Activated T-cell treated with anti-CD3 and anti-CD28 coated beads, Interleukin-2, amount 50 U/mL, for 4 hours (primary cell): ENCODE results near the gene AGL. TPM values are rescaled to one million over a fixed set of nuclear protein-coding genes. Genes with fewer than 3 reads are reported as not detected.

Experiments
- ATAC-seq, 2 donors: fragments of 200-7000 bp; cut with Tn5 transposase; one replicate each; pipeline ENCODE4 v1.10.0; 2021
- DNase-seq: peaks from one replicate; pipeline ENCODE4 v3.0.0-alpha.2; 2020
- H3K27me3 Mint-ChIP-seq: one replicate; pipeline ENCODE4 v1.8.0; 2021; ENCODE audit warnings: low read depth, mixed read lengths
- H3K36me3 Mint-ChIP-seq: one replicate; pipeline ENCODE4 v1.8.0; 2022; ENCODE audit warnings: mixed read lengths; ENCODE audit not compliant: insufficient read depth
- H3K4me1 Mint-ChIP-seq: one replicate; pipeline ENCODE4 v1.8.0; 2021; ENCODE audit warnings: low read depth, mixed read lengths
- H3K4me3 Mint-ChIP-seq: one replicate; pipeline ENCODE4 v1.8.0; 2021; ENCODE audit warnings: mild to moderate bottlenecking, moderate library complexity, mixed read lengths
- H3K9me3 Mint-ChIP-seq: one replicate; pipeline ENCODE4 v1.8.0; 2021; ENCODE audit warnings: mixed read lengths
- total RNA-seq, 3 donors: library from RNA; stranded (reverse); gene quantifications; one replicate each; pipeline ENCODE4 v1.2.1, GENCODE V29; 2021

Gene AGL
- 10 to 100 TPM; 13.8 to 16.1 (median 14.8) TPM for total RNA-seq

DNA sequence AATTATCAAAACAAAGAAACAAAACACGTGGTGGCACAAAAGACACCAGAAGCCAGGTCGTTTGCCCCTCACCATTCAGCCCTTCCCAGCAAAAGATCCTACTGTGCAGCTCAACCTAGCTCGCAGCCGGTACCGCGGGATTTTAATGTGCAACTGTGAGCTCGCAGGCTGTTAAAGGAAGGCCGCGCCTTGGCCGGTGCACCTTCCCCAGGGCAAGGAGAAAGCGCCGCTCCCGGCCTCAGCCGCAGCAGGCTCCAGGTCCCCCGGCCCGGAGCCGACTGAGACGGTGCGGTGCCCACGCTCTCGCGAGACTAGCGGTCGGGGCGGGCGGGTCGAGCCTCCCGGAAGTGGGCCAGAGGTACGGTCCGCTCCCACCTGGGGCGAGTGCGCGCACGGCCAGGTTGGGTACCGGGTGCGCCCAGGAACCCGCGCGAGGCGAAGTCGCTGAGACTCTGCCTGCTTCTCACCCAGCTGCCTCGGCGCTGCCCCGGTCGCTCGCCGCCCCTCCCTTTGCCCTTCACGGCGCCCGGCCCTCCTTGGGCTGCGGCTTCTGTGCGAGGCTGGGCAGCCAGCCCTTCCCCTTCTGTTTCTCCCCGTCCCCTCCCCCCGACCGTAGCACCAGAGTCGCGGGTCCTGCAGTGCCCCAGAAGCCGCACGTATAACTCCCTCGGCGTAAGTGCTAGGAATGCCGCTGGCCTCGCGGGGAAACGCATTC lies at the start of gene AGL:
Gene AGL, plus strand, starts transcription at position 618 of the 715 bp plus-strand sequence. CDS start 682 bp downstream, outside the sequence.
- DNase-seq (peak; percentile 83), ATAC-seq (peak; percentile 97 to 99)
- no peaks in the 10 kb centered on the region for H3K9me3 Mint-ChIP-seq
- no peaks in the 10 kb centered on the region for H3K27me3 Mint-ChIP-seq
- H3K4me3 Mint-ChIP-seq = peak within 1 kb of the TSS; percentile 97
- peaks cover 23% of the 10 kb centered on the region for H3K4me1 Mint-ChIP-seq
- peaks cover 16% of the 10 kb centered on the region for H3K36me3 Mint-ChIP-seq

DNA sequence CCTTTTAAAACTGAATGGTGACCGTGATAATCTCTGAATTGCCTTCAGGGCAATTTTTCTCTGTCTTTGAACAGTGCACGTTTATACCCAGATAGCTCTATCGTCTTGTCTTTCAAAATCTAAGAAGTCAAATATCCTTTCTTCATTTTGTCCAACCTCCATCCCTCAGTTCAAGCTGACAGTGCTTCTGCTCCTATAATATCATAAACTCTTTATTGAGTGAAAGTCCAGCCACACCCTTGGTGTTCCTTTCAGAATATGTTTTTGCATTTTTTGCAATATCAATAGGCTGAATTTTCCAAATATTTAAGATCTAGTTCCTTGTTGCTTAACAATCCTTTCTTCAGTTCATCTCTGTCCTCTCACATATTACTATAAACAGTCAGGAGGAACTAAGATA lies 48.6 kb upstream of the AGL start:
- ATAC-seq (no peak), DNase-seq (no peak)
- H3K9me3 Mint-ChIP-seq = no peaks in the 10 kb centered on the region
- H3K4me3 Mint-ChIP-seq = no peak overlapping the region
- peaks cover 2% of the 10 kb centered on the region for H3K36me3 Mint-ChIP-seq
- no peaks in the 10 kb centered on the region for H3K4me1 Mint-ChIP-seq
- H3K27me3 Mint-ChIP-seq = peaks cover 14% of the 10 kb centered on the region

DNA sequence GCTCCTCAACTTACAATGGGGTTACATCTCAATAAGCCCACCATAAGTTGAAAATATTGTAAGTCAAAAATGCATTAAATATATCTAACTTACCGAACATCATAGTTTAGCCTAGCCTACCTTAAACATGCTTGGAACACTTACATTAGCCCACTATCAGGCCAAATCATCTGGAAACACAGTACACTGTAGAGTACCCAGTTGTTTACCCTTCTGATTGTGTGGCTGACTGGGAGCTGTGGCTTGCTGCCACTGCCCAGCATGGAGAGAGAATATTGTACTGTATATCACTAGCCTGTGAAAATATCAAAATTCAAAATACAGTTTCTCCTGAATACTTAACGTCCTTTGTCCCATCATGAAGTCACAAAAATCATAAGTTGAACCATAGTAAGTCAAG lies 43.3 kb upstream of the AGL start:
- Mint-ChIP-seq H3K36me3 (no peaks in the 10 kb centered on the region), H3K4me1 (peaks cover 5% of the 10 kb centered on the region), H3K9me3 (no peaks in the 10 kb centered on the region), H3K27me3 (peaks cover 7% of the 10 kb centered on the region), H3K4me3 (no peak overlapping the region)
- ATAC-seq (no peak), DNase-seq (no peak)

DNA sequence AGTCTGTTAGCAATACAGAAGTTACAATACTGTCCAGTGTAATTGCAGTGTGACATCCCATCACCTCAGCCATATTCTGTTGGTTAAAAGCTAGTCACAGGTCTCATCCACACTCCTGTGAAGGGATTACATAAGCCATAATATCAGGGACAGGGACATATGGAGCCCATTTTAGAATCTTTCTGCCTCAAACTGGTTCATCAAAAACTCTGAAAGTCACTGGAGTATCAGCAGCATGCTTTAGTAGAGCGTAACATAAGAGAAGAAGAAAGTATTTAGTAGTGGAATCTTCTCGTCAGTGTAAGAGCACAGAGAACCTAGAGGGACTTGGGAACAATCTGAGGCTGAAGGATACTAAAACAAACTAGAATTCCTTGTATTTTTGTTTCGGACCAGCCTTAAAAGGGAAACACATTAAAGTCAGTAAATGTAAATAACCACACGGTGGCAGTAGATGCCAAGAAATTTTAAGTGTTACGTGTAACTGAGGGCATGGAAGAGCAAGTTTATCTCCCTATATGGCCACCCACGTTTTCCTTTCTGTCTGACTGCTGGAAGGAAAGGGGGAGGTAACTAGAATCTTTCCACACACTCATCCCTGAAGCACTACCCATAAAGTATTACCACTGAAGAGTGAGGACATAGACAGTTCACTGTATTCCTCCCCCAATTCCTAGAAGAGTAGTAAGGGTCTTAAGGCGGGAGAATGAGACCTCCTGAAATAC lies 41.6 kb upstream of the AGL start:
- no peaks in the 10 kb centered on the region for H3K36me3 Mint-ChIP-seq
- ATAC-seq (peak; percentile 77 to 88), DNase-seq (no peak)
- peaks cover 5% of the 10 kb centered on the region for H3K4me1 Mint-ChIP-seq
- H3K4me3 Mint-ChIP-seq = no peak overlapping the region
- no peaks in the 10 kb centered on the region for H3K9me3 Mint-ChIP-seq
- H3K27me3 Mint-ChIP-seq = peaks cover 14% of the 10 kb centered on the region

DNA sequence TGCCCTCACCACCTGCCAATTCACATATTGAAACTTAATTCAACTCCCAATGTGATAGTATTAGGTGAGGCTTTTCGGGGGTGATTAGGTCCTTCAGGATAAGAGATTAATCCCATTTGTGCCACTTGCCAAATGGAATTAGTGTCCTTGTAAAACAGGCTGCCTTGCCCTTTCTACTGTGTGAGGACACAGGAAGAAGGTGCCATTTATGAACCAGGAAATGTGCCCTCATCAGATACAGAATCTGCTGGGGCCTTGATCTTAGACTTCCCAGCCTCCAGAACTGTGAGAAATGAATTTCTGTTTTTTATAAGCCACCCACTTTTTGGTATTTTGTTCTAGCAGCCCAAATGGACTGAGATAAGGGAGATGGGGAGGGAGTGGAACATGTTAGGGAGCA lies 39.1 kb upstream of the AGL start:
- Mint-ChIP-seq H3K36me3 (no peaks in the 10 kb centered on the region), H3K4me3 (no peak overlapping the region), H3K4me1 (peaks cover 5% of the 10 kb centered on the region), H3K9me3 (no peaks in the 10 kb centered on the region), H3K27me3 (peaks cover 10% of the 10 kb centered on the region)
- DNase-seq (no peak), ATAC-seq (no peak)

DNA sequence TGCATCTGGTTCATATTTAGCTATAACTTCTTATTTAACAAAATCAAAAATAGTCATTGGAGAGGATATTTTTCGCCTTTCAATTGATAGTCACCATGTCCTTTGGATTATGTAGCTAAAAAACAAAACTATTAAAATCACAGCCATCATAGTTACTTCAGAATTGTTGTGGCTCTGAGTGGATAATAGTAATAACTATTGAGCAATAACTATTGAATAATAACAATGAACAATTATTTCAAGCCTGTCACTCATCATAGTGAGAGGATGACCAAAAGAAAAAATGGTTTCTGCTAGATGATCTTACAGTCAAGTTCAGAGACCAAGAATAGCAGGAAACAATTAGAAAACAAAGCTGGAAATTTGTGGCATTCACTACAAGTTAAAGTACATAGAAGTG lies 38.4 kb upstream of the AGL start:
- Mint-ChIP-seq H3K9me3 (no peaks in the 10 kb centered on the region), H3K4me1 (peaks cover 5% of the 10 kb centered on the region), H3K36me3 (no peaks in the 10 kb centered on the region), H3K27me3 (peaks cover 10% of the 10 kb centered on the region), H3K4me3 (no peak overlapping the region)
- no peak for ATAC-seq
- DNase-seq = no peak

DNA sequence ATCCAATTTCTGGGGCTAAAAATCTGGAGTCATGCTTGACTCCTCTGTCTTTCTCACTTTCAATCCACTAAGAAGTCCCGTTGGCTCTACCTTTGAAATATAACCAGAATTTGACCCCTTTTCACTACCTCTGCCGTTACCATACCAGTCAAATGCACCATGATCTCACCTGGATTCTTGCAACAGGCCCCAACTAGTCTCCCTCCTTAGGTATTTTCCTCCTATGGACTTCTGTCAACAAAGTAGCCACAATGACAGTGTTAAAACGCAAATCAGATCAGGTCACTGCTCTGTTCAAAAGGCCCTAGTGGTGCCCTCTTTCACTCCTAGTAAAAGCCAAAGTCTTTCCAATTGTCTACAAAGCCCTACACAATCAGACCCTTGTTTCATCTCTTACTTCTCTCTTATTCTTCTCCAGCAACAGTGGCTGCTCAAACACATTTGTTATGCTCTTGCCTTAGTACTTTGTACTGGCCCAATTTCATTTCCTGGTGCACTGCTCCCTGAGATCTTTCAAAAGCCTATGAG lies 35.7 kb upstream of the AGL start:
- Mint-ChIP-seq H3K4me1 (no peaks in the 10 kb centered on the region), H3K9me3 (no peaks in the 10 kb centered on the region), H3K36me3 (no peaks in the 10 kb centered on the region), H3K4me3 (no peak overlapping the region), H3K27me3 (peaks cover 7% of the 10 kb centered on the region)
- ATAC-seq (no peak), DNase-seq (no peak)

DNA sequence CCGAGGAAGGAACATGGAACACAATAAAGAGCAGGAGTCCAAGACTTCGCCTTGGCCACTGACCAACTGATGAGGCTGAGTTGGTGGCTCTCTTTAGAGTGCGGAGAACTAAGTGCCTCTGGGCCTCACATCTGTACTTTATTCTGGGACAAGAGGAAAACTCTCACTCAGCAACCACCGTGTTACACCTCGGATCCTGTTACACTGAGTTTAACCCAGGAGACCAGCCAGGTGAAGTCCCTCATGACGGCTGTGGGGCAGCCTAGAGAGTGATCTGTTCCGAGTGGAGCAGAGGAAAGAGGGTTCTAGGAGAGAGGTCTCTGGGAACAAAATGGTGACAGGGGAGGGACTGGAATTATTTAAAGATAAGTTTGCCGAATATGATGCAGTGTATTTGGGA lies 33.5 kb upstream of the AGL start:
- Mint-ChIP-seq H3K27me3 (peaks cover 7% of the 10 kb centered on the region), H3K9me3 (no peaks in the 10 kb centered on the region), H3K4me3 (no peak overlapping the region), H3K36me3 (no peaks in the 10 kb centered on the region), H3K4me1 (peaks cover 11% of the 10 kb centered on the region)
- ATAC-seq = no peak
- no peak for DNase-seq

DNA sequence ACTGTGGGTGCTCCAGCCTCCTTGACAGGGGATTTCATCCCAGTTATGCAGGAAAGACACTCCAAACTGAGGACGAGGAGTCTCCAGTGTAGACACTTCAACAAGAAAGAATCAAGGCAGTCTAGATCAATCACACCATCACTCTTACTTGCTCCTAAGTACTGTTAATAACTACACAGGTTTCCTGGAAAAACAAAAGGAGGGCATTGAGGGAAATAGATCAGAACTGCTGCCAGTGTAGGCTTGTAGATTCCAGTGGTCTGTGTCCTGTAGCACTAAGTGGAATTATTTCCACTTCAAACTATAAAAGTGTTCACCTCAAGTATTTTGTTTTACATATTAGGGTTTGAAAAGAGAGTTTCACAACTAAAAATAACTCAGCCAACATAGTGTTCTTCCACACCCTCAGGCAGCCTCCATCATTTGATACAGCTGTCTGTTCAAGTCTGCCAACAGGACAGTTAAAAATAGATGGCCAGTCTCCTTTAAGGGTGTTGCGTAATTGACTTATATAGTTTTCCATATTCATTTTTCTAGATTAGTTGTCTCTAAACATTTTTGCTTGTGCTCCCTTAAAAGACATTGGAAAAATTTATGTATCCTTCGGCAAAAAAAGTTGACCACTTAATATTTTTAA lies 32.0 kb upstream of the AGL start:
- no peaks in the 10 kb centered on the region for H3K36me3 Mint-ChIP-seq
- DNase-seq (no peak), ATAC-seq (no peak)
- no peaks in the 10 kb centered on the region for H3K9me3 Mint-ChIP-seq
- peaks cover 15% of the 10 kb centered on the region for H3K4me1 Mint-ChIP-seq
- H3K4me3 Mint-ChIP-seq = no peak overlapping the region
- H3K27me3 Mint-ChIP-seq = peaks cover 1% of the 10 kb centered on the region

DNA sequence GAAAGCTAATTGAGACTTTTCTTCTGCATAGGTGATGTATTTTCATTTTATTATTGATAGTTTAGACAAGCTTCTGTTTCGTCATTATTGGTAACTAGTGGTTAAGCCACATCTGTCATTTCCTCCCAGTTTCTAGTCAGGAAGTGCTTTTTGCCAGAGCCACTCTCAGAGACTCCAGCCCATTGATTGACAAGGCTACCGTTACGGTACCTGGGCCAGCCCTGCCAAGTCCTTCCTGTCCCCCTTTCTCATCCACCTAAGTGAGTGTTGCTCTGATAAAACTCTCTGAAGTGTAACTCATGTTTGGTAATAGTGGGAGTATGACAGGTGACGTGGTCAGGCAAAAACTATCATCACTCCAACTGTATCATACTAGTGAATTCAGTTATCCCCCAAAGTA lies 29.6 kb upstream of the AGL start:
- Mint-ChIP-seq H3K36me3 (peaks cover 2% of the 10 kb centered on the region), H3K4me3 (no peak overlapping the region), H3K4me1 (peaks cover 15% of the 10 kb centered on the region), H3K27me3 (peaks cover 3% of the 10 kb centered on the region), H3K9me3 (peaks cover 4% of the 10 kb centered on the region)
- DNase-seq (no peak), ATAC-seq (peak; percentile 86 to 94)

DNA sequence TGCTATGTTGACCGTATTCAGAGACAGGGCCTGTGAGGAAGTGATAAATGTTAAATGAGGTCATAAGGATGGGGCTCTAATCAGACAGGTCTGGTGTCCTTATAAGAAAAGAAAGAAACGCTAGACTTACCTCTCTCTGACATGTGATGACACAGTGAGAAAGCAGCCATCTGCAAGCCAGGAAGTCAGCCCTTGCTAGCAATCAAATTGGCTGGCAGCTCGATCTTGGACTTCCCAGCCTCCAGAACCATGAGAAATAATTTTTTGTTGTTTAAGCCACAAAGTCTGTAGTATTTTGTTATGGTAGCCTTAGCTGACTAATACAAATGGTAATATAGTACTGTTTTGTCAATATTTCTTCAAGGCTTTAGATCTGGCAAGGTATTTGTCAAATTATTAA lies 25.1 kb upstream of the AGL start:
- H3K36me3 Mint-ChIP-seq = peaks cover 2% of the 10 kb centered on the region
- peaks cover 3% of the 10 kb centered on the region for H3K27me3 Mint-ChIP-seq
- H3K4me3 Mint-ChIP-seq = no peak overlapping the region
- H3K4me1 Mint-ChIP-seq = peaks cover 10% of the 10 kb centered on the region
- no peak for DNase-seq
- ATAC-seq = no peak
- peaks cover 4% of the 10 kb centered on the region for H3K9me3 Mint-ChIP-seq

DNA sequence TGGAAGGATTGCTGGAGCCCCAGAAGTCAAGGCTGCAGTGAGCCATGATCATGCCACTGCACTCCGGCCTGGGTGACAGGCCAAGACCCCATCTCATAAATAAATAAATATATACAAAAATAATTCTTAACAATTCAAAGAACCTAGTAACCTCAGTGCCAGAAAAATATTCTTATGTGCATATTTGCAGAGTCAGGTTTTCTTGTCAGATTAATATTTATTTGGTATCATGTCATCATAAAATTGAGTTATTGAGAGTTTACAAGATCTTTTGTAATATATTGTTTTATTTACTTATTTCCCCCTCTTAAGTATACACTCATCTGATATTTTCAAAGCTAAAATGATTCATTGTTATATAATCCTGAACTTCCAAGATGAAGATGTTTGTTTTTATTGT lies 24.5 kb upstream of the AGL start:
- peaks cover 2% of the 10 kb centered on the region for H3K36me3 Mint-ChIP-seq
- peaks cover 6% of the 10 kb centered on the region for H3K4me1 Mint-ChIP-seq
- peaks cover 3% of the 10 kb centered on the region for H3K27me3 Mint-ChIP-seq
- ATAC-seq (no peak), DNase-seq (no peak)
- H3K4me3 Mint-ChIP-seq = no peak overlapping the region
- H3K9me3 Mint-ChIP-seq = peaks cover 4% of the 10 kb centered on the region

DNA sequence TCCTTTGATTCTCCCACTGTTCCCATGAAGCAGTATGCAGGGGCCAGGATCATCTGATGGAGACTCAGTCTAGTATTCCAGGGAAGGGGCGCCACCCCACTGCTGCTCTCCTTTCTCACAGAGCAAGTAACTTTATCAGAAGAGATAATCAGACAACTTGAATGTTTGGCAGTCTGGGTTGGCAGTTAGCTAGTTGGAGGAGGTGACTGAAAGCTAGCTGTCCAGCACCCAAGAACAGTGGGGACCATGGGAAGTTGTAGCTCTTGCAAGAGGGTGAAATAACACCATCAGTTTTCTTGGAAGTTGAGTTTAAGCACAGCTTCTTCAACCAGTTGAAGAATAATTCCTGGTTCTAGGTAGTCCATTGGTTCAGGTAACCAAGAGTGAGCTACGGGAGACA lies 22.2 kb upstream of the AGL start:
- Mint-ChIP-seq H3K4me1 (no peaks in the 10 kb centered on the region), H3K36me3 (peaks cover 2% of the 10 kb centered on the region), H3K4me3 (no peak overlapping the region), H3K9me3 (peaks cover 4% of the 10 kb centered on the region), H3K27me3 (peaks cover 3% of the 10 kb centered on the region)
- DNase-seq = no peak
- ATAC-seq = no peak

DNA sequence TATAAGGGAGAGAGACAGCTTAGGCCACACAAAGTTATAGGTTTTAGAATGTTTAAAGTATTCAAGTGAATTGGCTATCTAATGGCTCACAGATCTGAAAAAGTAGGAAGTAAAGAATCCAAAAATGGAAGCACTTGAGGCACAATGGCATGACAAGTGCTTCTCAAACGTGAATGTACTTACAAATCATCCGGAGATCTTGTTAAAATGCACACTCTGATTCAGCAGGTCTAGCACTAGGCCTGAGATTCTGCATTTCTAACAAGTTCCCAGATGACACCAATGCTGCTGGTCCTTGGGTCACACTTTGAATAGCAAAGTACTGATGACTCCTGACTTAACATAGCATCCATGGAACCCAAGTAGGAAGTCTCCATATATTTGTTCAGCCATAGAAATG lies 20.9 kb upstream of the AGL start:
- Mint-ChIP-seq H3K36me3 (peaks cover 2% of the 10 kb centered on the region), H3K27me3 (peaks cover 3% of the 10 kb centered on the region), H3K4me1 (no peaks in the 10 kb centered on the region), H3K9me3 (peaks cover 4% of the 10 kb centered on the region), H3K4me3 (no peak overlapping the region)
- ATAC-seq = no peak
- no peak for DNase-seq
